Activated CD4-positive, alpha-beta T cell treated with anti-CD3 and anti-CD28 coated beads, Interleukin-2, amount 50 U/mL, for 1 hour (primary cell): Measurements from ENCODE around the gene MPRIP.
A peak's percentile ranks its signal among the peaks of the same experiment; 100 is the strongest.
"Not testable (repeated sequence)": the region's sequence is repeated elsewhere in the genome, so short reads cannot be mapped to it uniquely, and the experiment has no call there.

ENCODE experiments used
- DNase-seq: peaks from one replicate; pipeline ENCODE4 v3.0.0-alpha.2; 2020

The MPRIP gene

DNA sequence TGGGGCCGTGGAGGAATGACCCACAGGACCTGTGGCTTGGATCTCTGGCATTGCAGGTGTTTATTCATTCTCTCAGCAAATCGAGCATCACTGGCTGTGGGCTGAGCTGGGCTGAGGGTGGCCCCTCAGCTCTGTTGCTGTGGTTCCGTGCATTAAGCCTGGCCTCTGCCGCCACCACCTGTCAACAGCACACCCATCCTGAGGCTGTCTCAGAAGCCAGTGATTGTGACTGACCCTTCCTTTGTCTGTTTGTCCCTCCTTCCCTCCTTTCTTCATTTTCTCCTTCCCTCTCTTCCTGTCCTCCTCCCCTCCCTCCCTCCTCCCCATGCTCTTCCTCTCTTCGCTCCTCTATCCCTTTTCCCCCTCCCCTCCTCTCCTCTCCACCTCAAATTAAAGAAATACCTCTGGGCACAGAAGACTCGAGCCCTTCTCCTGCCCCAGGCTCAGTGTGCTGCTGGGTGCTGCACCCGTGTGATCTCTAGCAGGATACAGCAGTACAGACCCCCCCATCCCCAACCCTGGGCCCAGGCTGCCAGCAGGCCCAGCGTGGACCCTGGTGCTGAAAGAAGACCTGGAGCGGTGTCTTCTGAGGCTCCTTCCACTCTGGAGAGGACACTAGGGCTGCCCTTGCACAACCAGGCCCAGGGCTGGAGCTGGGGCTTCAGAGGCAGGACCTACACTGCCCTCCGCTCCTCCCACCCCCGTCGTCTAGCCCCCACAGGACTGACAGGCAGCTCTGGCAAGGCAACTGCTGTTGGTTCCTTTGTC is 88.0 kb downstream of the MPRIP start:
- DNase-seq = no peak

DNA sequence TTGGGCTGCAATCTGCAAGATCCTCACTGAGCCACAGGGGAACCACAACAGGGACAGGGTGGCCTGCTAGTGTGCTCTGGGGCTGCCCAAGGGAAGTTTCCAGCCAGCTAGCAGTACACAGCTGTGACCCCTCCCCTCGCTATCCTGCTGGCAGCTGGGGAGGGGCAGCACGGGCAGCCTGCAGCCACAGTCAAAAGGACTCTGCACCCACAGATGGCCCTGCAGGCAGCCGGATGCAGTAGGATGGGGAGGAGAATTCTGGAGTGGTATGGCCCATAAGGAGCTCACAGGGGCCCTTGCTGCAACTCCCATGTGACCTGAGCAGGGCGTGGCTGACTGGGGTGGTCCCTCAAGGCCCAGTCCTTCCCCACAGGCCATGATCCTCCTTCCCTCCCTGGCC is 89.6 kb downstream of the MPRIP start:
- no peak for DNase-seq

DNA sequence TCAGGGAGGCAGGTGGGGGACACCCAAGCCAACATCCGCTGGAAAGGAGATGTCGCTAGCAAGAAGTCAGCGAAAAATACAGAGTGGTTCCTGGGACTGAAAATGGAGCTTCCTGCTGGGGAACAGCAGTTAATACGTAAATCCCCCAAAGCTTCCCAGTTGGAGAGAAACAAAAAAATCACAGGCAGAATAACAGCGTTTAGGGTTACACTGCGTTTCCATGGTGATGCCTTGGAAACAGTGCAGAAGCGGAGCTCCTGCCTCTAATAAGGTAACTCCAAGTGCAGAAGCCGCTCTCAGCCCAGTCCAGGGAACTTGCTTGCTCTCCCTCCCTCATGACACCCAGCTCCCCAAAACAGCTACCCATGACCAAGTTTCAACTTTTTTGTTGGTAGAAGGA is 90.5 kb downstream of the MPRIP start:
- no peak for DNase-seq

DNA sequence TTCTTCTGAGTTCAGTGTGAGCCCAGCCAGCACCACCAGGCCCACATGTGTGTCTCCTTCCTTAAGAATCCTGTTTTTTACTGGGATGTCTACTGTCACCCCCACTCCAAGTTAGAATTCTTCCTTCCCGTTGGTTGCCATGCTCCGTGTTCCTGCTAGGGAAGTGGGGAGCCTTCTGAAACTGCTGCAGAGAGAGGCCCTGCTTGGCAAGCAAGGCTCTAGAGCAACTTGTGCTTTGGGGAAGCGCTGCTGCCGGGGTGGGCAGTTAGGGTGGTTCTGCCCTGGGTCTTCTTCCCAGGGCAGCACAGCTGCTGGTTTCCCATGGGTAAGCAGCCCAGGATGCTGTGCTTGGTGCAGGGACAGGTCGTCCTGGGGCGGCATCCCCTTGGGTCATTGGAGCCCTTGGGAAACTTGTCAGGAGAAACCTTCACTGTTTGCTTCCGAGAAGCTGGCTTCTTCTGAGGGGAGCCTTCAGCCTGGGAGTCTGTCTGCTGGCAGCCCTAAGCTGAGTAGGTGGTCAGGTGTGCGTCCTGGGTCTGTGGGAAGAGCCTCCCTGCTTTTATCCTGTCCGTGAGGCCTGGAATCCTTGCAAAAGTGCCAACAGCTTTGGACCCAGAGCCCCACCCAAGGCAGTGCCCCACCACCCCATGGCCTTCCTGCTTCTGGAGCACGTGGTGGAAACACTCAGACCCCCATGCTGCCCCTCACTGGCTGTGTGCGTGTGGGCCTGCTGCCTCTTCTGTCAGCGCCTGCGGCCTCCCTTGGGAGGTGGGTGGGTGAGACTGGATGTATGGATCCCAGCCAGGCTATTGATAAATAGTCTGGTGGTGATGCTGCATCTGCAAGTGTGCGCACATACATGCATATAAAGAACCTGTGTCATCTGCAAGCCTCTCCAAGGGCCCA is 92.0 kb downstream of the MPRIP start:
- DNase-seq = no peak

DNA sequence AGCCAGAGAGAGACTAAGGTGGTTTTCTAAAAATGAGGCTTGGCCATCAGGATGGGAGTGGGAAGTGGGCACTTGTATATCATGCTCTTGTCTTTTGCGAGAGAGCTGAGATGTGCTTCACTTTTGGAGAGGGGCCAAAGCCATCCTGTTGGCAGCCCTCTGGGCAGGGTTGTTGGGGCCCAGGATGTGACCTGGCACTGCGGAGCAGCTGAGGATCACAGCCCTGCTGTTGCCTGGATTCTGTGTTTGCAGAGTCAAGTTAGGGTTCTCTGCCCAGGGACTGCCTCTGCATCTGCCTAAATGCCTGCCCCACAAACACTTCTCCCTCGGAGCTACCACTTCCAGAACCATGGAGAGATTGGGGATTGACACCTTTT is 92.7 kb downstream of the MPRIP start:
- DNase-seq = no peak

DNA sequence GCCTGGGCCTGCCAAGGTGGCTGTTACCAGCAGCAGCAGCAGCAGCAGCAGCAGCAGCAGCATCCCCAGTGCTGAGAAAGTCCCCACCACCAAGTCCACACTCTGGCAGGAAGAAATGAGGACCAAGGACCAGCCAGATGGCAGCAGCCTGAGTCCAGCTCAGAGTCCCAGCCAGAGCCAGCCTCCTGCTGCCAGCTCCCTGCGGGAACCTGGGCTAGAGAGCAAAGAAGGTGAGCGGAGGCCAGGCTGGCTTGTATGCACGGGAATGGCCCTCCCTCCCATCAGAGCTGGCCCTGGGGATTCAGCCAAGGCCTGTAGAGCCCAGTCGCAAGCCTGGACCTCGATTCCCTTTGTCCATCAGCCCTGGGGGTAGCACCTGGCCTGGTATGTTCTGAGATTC is 94.0 kb downstream of the MPRIP start:
- DNase-seq = not testable (repeated sequence)

DNA sequence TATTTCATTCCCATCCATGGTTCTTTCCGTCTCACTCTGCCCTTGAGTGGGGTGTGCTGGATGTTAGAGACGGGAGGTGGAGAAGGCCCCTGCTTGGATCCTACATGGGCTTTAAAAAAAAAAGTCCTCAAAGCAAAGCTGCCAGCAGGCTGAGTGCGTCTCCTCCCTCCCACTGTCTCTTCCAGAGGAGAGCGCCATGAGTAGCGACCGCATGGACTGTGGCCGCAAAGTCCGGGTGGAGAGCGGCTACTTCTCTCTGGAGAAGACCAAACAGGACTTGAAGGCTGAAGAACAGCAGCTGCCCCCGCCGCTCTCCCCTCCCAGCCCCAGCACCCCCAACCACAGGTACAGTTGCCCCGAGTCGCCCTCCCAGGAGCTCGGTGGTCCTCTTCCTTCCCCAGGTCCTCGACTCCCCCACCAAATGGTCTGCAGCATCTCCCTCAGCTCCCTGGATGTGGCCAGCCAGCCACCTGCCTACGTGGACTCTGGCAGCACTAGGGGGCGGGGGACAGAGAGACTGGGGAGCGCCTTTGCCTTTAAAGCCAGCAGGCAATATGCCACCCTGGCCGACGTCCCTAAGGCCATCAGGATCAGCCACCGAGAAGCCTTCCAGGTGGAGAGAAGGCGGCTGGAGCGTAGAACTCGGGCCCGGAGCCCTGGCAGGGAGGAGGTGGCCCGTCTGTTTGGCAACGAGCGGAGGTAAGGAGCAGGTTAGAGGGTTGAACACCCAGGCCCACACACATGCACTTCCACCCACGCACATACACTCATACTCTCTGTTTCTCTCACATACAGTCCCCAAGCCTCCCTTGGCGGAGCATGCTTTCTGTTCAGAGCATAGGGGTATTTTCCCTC is 95.7 kb downstream of the MPRIP start:
- DNase-seq = no peak

DNA sequence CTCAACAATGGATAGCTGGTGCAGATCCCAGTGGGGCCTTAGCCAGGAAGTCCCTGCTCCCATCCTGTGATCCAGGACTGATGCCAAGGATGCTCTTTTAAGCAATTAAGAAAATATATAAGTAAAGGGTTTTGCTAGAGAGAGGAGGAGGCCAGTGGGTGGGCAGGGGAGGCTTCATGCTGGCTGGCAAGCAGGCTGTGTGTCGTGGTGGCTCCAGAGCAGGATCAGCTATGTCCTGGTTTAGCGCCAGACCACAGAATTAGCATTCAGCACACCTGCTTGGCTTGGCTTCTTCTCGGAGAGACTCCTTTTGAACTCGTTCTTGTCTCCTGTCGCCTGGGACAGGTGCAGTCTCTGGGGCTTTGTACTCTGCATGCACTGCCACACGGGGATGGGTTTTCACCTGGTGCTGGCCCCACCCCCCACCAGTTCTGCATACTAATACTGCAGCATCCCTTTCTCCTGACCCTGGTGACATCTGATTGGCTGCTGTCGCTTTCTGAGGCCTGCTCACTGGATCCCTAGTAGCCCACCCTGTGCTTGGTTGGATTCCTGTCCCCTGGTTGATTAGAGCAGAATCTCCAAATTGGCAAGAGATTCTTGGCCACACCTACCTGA is 97.8 kb downstream of the MPRIP start:
- no peak for DNase-seq

DNA sequence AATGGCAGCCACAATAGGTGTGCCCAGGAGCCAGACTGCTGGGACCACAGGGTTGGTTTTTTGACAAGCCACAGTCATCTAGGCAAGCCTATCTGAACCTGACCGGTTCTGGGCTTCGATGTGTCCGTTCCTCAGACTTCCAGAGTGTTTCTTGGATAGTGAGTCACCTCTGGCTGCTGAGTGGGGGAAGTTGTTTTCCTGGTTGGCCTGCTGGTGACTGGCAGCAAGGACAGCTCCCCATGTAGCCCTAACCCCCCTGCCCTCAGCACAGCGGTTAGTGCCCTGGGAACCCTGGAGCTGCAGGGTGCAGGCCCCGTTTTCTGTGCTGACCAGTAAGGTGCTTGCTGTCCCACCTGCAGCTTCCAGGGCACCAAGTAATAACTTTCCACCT is 98.3 kb downstream of the MPRIP start:
- DNase-seq = no peak

DNA sequence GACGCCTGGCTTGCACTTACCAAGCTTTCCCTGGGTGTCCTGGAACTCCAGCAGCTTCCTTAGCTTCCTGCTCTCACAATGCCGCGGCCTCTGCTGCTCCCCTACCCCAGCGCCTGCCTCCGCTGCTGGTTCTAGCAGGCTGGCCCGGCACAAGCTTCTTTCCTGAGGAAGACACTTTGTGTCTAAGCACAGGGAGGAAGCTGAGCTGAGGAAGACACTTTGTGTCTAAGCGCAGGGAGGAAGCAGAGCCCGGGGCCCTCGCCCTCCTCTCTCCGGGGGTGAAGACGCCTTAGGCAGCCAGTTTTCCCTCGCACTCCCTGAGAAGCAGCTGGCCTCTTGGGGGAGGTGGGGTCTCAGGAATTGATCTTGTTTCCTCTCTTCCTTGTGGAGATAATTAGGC is 99.0 kb downstream of the MPRIP start:
- no peak for DNase-seq

DNA sequence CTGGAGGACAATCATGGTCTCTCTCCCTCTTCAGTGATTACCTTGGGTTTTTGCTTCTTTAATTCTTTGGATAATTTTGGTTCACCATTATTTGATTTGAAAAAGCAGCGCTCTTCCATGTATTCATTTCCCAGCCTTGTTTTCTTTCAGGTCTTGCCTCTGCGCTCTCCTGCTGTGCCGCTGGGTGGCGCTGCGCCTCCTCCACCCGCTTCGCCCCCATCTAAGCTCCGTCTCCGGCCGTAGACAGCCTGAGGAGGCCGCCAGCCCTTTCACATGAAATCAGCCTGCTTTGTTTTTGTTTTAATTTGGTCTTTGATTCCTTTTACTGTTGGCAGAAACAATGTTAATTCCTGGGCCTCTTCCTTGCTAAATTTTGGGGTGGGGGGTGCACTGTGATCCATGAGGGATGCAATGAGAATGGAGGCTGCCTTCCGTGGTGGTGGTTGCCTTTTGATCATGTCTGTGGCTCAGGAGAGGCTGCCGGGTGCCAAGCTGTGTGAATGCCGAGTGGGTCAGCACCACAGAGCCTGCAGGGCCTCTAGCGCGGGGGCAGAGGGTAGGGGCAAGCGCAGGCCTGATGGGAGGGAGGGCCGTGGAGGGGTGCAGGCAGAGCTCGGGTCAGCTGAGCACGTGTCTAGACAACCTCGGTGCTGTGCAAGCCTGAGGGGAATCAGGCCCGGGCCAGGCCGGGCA is 99.7 kb downstream of the MPRIP start:
- DNase-seq = peak; percentile 56

DNA sequence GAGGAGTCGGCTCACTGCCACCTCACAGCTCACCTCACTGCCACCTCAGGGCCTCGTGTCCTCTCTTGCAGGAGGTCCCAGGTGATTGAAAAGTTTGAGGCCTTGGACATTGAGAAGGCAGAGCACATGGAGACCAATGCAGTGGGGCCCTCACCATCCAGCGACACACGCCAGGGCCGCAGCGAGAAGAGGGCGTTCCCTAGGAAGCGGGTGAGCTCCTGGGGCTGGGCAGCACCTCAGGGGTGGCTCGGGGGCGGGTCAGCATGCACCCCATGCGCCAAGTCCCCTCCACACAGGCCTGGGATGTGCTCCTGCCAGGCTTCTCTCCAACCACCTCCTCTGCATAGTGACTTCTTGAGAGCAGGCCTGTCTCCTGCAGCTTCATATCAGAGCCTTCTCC is 100.3 kb downstream of the MPRIP start:
- DNase-seq = no peak

DNA sequence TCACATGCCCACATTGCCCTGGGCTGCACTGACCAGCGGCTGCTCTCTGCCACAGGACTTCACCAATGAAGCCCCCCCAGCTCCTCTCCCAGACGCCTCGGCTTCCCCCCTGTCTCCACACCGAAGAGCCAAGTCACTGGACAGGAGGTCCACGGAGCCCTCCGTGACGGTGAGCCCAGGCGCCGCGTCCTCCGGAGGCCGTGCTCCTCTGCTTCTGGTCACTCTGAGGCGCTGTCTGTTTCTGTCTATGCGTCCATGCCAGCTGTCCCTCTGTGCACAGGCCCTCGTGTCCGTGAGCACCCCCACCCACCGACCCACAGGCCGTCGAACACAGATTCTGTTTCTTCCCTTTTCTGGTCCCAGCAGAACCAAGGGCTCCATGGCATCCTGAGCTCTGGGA is 101.2 kb downstream of the MPRIP start:
- DNase-seq = no peak

DNA sequence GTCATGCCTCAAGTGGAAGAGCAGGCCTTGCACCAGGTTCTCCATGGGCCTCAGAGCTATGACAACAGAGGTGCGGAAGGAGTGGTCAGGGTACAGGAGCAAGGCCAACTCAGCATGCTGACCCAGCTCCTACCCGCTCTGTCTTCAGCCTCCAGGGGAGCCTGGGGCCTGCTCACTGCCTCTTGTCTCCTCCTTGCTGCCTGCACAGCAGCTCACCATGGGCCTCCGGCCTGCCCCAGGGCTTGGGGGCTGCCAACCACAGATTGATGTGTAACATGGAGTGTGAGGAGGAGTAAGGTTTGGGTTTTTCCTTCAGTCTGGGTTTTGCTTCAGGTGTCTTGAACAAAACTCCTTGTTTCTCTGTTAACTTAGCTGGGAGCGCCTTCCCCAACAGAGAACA is 101.8 kb downstream of the MPRIP start:
- DNase-seq = no peak

DNA sequence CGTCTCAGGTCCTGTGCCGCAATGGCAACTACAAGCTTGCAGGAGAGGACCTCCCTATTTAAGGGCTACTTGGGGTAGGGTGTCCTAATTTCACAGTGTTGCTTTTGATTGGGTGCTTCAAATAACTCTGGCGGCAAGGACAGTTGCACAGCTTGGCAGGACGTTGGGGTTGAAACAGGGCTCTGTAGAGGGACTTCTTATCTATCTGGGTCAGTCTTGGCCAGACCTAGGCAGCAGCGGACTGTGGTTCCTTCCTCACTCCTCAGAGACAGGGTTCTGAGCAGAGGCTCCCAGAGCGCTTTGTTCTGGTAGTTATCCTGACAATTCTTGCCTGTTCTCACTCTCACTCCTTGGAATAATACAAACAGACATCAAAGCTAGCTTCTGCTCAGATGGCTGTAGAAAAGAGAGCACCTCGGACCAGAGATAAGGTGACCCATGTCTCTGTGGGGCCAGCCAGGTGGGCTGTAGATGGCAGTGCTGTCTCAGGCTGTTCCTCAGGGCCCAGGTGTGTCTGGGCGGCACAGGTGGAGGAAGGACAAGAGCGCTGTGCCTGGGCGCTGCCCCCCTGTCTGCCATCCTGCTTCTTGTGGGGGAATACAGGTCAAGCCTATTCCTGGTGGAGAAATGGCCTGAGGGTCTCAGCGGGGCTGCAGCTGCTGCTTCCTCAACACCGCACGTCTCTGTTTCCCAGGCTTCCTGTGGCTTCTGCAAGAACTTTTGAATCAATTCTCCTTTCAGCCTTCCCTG is 102.8 kb downstream of the MPRIP start:
- no peak for DNase-seq

DNA sequence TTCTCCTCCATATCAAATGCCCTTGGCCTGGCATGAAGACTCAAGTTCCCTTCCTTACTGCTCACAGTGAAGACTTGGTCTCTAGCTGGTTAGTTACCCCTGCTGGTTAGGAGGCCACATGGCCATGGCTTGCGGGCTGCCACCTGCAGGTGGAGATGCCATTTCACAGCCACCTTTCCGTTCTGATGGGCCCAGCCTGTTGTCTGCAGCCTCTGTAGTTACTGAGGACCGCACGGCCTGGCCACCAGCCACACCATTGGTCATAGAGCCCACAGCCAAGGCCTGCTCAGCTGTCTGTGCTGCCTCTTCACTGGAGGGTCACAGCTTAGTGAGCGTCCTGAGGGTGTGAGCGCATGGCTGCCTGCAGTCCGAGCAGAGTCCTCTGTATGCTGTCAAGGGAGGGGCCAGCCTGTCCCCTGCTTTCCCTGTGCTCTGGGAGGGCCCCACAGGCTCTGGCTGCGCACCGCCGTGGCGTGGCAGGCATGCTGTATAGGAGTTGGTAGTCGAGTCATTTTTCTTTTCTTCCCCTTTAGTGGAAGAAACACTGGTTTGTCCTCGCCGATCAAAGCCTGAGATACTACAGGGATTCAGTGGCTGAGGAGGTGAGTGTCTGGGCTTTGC is 104.6 kb downstream of the MPRIP start:
- DNase-seq = peak; percentile 20

DNA sequence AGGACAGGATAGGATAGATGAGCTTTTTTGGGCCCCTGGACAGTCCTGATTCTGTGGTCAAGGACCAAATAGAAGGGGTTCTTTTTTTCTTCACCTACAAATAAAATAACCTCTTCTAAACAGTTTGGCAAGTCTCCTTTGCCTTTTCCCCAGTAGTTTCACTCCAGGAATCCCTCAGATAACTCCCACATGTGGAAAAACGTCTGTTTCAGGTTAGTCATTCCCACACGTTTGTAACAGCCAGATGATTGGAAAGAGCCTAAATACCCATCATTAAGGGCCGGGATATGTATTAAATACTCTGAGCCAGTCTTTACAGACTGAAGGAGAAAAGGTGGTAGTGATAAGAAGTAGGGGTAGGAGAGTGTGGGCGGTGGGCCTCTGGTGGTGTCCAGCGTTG is 105.6 kb downstream of the MPRIP start:
- DNase-seq = no peak

DNA sequence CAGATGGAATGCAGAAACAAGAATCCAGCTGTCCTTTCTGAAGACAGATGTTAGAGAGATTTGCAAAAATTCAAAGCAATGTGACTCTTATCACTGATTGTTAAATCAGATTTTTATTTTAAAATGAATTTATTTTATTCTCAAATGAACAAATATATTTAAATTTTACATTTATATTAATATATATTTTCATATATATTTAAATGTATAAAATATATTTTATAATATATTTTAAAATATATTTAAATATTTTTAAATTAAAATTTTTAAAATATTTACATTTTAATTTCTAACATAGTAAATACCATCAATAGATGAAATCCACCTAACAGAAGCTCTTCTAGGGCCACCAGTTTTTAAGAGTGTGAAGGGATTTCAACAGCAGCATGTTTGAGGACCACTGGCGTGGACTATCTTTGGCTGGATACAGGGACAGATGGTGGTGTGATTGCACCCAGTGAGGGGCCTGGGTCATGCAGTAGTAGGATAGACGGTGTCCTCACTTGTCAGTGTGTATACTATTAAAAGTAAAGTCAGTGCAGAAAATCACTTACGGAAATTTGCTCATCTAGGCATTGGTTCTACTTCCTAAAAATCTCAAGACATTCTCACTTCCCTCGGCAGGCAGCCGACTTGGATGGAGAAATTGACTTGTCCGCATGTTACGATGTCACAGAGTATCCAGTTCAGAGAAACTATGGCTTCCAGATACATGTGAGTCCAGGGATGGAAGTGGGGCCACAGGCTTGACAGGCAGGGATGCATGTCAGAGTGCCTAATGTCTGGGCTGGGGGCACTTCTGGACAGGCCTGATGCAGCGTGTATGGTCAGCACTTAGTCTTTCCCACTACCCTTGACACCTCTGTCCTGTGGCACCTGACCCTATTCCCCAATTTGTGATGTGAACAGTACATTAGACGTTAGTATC is 107.5 kb downstream of the MPRIP start:
- DNase-seq = no peak

DNA sequence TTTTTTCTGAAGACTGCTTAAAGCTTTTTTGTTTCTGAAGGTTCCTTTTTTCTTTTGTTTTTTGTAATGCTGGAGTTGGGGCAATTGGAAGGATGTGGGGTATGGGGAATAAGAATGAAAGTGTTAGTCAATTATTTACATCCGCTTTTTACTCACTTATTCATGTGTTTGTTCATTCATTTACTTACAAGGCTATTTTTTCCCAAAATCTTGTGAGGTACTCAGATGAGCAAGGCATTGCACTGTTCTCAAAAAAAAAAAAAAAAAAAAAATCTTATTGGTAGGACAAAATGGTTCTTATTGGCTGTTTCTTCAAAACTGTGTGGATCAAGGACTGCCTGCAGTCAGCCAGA is 108.2 kb downstream of the MPRIP start:
- DNase-seq = no peak

DNA sequence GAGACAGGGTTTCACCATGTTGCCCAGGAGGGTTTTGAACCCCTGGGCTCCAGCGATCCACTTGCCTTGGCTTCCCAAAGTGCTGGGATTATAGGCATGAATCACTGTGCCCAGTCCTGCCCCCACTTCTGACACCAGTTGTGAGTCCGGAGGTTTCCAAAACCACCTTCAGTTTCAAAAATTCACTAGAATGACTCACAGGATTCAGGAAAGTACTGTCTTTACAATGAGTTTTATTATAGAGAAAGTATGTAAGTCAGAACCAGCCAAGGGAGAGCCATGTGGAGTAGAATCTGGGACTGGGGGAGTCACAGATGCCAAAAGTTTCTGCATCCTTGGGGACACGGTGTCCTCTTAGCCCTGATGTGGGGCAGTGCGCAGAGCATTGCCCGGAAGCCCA is 108.8 kb downstream of the MPRIP start:
- no peak for DNase-seq
